ENCODE results near the gene OR56B4. TPM values are rescaled to one million over a fixed set of nuclear protein-coding genes. Genes with fewer than 3 reads are reported as not detected.
"Not testable (repeated sequence)": the region's sequence is repeated elsewhere in the genome, so short reads cannot be mapped to it uniquely, and the experiment has no call there.

The OR56B4 gene
- polyA plus RNA-seq, 1 donor from 2014 or later, result not detected

GRCh38 chr11:6129635-6130034, 22.2 kb downstream of the OR56B4 start:
- H3K4me3 ChIP-seq (ENCODE audit: low read length), result no peak overlapping the region
- H3K27ac ChIP-seq (ENCODE audit: low read length), result no peak overlapping the region
- no peak overlapping the region for H2AFZ ChIP-seq (ENCODE audit: low read depth, low read length)
- no peak for TF ChIP-seq CTCF (IDR thresholded peaks at IDR 0.05; ENCODE audit: poor library complexity, severe bottlenecking)
- TF ChIP-seq TAF1 (IDR thresholded peaks at IDR 0.05; ENCODE audit: low read depth), result no peak
- TF ChIP-seq RAD21 (conservative IDR thresholded peaks at IDR 0.05), result no peak
- TF ChIP-seq EP300 (conservative IDR thresholded peaks at IDR 0.05; ENCODE audit: poor library complexity, severe bottlenecking), result no peak
- no peak for TF ChIP-seq REST (IDR thresholded peaks at IDR 0.05; ENCODE audit: borderline replicate concordance)
- TF ChIP-seq MXI1 (conservative IDR thresholded peaks at IDR 0.05; ENCODE audit: poor library complexity, severe bottlenecking), result no peak
- TF ChIP-seq SMC3 (conservative IDR thresholded peaks at IDR 0.05; ENCODE audit: poor library complexity), result no peak
- TF ChIP-seq POLR2AphosphoS5 (IDR thresholded peaks at IDR 0.05), result no peak
- TF ChIP-seq EZH2 (IDR thresholded peaks at IDR 0.05; ENCODE audit: borderline replicate concordance, insufficient read depth, low read length, poor library complexity, severe bottlenecking), result no peak
- H3K9ac ChIP-seq (ENCODE audit: low read length), result no peak overlapping the region
- no peaks in the 10 kb centered on the region for H3K79me2 ChIP-seq (replicated peaks; ENCODE audit: insufficient read depth, low read length)
- no peaks in the 10 kb centered on the region for H3K9me2 ChIP-seq (ENCODE audit: insufficient read depth, low read length)
- H4K20me1 ChIP-seq (ENCODE audit: insufficient read depth), result no peaks in the 10 kb centered on the region
- H3F3A ChIP-seq (ENCODE audit: insufficient read depth, low read length, poor library complexity, severe bottlenecking), result no peaks in the 10 kb centered on the region
- H3K27me3 ChIP-seq (ENCODE audit: insufficient read depth, low read depth, low read length), result no peaks in the 10 kb centered on the region
- H3K4me2 ChIP-seq (ENCODE audit: low read length), result no peak overlapping the region
- no peaks in the 10 kb centered on the region for H3K36me3 ChIP-seq (ENCODE audit: insufficient read depth, low read length)
- H3K9me3 ChIP-seq (ENCODE audit: low read length), result no peaks in the 10 kb centered on the region

GRCh38 chr11:6132431-6132830, 24.9 kb downstream of the OR56B4 start:
- H3K9me2 ChIP-seq (ENCODE audit: insufficient read depth, low read length), result no peaks in the 10 kb centered on the region
- H3K79me2 ChIP-seq (replicated peaks; ENCODE audit: insufficient read depth, low read length), result no peaks in the 10 kb centered on the region
- H3K27ac ChIP-seq (ENCODE audit: low read length), result no peak overlapping the region
- no peaks in the 10 kb centered on the region for H3K36me3 ChIP-seq (ENCODE audit: insufficient read depth, low read length)
- no peaks in the 10 kb centered on the region for H3K9me3 ChIP-seq (ENCODE audit: low read length)
- no peak for TF ChIP-seq POLR2AphosphoS5 (IDR thresholded peaks at IDR 0.05)
- no peak for TF ChIP-seq EP300 (conservative IDR thresholded peaks at IDR 0.05; ENCODE audit: poor library complexity, severe bottlenecking)
- no peak for TF ChIP-seq CTCF (IDR thresholded peaks at IDR 0.05; ENCODE audit: poor library complexity, severe bottlenecking)
- no peak for TF ChIP-seq SMC3 (conservative IDR thresholded peaks at IDR 0.05; ENCODE audit: poor library complexity)
- no peak for TF ChIP-seq EZH2 (IDR thresholded peaks at IDR 0.05; ENCODE audit: borderline replicate concordance, insufficient read depth, low read length, poor library complexity, severe bottlenecking)
- no peak for TF ChIP-seq MXI1 (conservative IDR thresholded peaks at IDR 0.05; ENCODE audit: poor library complexity, severe bottlenecking)
- no peak for TF ChIP-seq RAD21 (conservative IDR thresholded peaks at IDR 0.05)
- TF ChIP-seq TAF1 (IDR thresholded peaks at IDR 0.05; ENCODE audit: low read depth), result no peak
- no peak for TF ChIP-seq REST (IDR thresholded peaks at IDR 0.05; ENCODE audit: borderline replicate concordance)
- no peaks in the 10 kb centered on the region for H3F3A ChIP-seq (ENCODE audit: insufficient read depth, low read length, poor library complexity, severe bottlenecking)
- no peak overlapping the region for H3K4me3 ChIP-seq (ENCODE audit: low read length)
- no peaks in the 10 kb centered on the region for H4K20me1 ChIP-seq (ENCODE audit: insufficient read depth)
- no peak overlapping the region for H3K4me2 ChIP-seq (ENCODE audit: low read length)
- H3K27me3 ChIP-seq (ENCODE audit: insufficient read depth, low read depth, low read length), result no peaks in the 10 kb centered on the region
- H2AFZ ChIP-seq (ENCODE audit: low read depth, low read length), result no peak overlapping the region
- no peak overlapping the region for H3K9ac ChIP-seq (ENCODE audit: low read length)

GRCh38 chr11:6135936-6136335, 28.5 kb downstream of the OR56B4 start:
- H3K27ac ChIP-seq (ENCODE audit: low read length); H3K36me3 ChIP-seq (ENCODE audit: insufficient read depth, low read length); H3K27me3 ChIP-seq (ENCODE audit: insufficient read depth, low read depth, low read length): not testable (repeated sequence)

More at GRCh38 chr11:6135936-6136335, 28.5 kb downstream of the OR56B4 start:
- H3K9me3 ChIP-seq (ENCODE audit: low read length); H2AFZ ChIP-seq (ENCODE audit: low read depth, low read length); H3K4me3 ChIP-seq (ENCODE audit: low read length); H4K20me1 ChIP-seq (ENCODE audit: insufficient read depth); H3K79me2 ChIP-seq (replicated peaks; ENCODE audit: insufficient read depth, low read length); H3K9ac ChIP-seq (ENCODE audit: low read length); H3K4me2 ChIP-seq (ENCODE audit: low read length); H3F3A ChIP-seq (ENCODE audit: insufficient read depth, low read length, poor library complexity, severe bottlenecking); H3K9me2 ChIP-seq (ENCODE audit: insufficient read depth, low read length): not testable (repeated sequence)

All from neural cell (in vitro differentiated cells).